ENCODE measurements around the gene NFE2L2.
"Not testable (repeated sequence)": the region's sequence is repeated elsewhere in the genome, so short reads cannot be mapped to it uniquely, and the experiment has no call there.

Gene NFE2L2

GRCh38 chr2:177221534-177221933, 43.0 kb downstream of the NFE2L2 start (continued):
- TF ChIP-seq TOX (CRISPR knock-in tag; IDR thresholded peaks at IDR 0.05; ENCODE audit: borderline replicate concordance): no peak
- no peak for TF ChIP-seq TCF4 (CRISPR knock-in tag; IDR thresholded peaks at IDR 0.05; ENCODE audit: borderline replicate concordance)
- no peak for TF ChIP-seq ZNF8 (CRISPR knock-in tag; IDR thresholded peaks at IDR 0.05)

GRCh38 chr2:177219787-177220186, 44.7 kb downstream of the NFE2L2 start:
- ATAC-seq: not testable (repeated sequence)

GRCh38 chr2:177217247-177217843, 47.2 kb downstream of the NFE2L2 start:
- no peak for ATAC-seq
- TF ChIP-seq ESRRG (CRISPR knock-in tag; IDR thresholded peaks at IDR 0.05) (no peak), POU6F1 (CRISPR knock-in tag; IDR thresholded peaks at IDR 0.05; ENCODE audit: borderline replicate concordance, low read depth) (no peak), ARNTL (CRISPR knock-in tag; IDR thresholded peaks at IDR 0.05; ENCODE audit: borderline replicate concordance, low read depth) (no peak)
- TF ChIP-seq, protein P1, sequence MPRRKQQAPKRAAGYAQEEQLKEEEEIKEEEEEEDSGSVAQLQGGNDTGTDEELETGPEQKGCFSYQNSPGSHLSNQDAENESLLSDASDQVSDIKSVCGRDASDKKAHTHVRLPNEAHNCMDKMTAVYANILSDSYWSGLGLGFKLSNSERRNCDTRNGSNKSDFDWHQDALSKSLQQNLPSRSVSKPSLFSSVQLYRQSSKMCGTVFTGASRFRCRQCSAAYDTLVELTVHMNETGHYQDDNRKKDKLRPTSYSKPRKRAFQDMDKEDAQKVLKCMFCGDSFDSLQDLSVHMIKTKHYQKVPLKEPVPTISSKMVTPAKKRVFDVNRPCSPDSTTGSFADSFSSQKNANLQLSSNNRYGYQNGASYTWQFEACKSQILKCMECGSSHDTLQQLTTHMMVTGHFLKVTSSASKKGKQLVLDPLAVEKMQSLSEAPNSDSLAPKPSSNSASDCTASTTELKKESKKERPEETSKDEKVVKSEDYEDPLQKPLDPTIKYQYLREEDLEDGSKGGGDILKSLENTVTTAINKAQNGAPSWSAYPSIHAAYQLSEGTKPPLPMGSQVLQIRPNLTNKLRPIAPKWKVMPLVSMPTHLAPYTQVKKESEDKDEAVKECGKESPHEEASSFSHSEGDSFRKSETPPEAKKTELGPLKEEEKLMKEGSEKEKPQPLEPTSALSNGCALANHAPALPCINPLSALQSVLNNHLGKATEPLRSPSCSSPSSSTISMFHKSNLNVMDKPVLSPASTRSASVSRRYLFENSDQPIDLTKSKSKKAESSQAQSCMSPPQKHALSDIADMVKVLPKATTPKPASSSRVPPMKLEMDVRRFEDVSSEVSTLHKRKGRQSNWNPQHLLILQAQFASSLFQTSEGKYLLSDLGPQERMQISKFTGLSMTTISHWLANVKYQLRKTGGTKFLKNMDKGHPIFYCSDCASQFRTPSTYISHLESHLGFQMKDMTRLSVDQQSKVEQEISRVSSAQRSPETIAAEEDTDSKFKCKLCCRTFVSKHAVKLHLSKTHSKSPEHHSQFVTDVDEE (CRISPR knock-in tag; IDR thresholded peaks at IDR 0.05): no peak
- TF ChIP-seq, protein P2, sequence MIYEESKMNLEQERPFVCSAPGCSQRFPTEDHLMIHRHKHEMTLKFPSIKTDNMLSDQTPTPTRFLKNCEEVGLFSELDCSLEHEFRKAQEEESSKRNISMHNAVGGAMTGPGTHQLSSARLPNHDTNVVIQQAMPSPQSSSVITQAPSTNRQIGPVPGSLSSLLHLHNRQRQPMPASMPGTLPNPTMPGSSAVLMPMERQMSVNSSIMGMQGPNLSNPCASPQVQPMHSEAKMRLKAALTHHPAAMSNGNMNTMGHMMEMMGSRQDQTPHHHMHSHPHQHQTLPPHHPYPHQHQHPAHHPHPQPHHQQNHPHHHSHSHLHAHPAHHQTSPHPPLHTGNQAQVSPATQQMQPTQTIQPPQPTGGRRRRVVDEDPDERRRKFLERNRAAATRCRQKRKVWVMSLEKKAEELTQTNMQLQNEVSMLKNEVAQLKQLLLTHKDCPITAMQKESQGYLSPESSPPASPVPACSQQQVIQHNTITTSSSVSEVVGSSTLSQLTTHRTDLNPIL (CRISPR knock-in tag; IDR thresholded peaks at IDR 0.05; ENCODE audit: low read depth): 0 out of 2 replicates have a peak, but pooled peaks have one; percentile 10

DNA sequence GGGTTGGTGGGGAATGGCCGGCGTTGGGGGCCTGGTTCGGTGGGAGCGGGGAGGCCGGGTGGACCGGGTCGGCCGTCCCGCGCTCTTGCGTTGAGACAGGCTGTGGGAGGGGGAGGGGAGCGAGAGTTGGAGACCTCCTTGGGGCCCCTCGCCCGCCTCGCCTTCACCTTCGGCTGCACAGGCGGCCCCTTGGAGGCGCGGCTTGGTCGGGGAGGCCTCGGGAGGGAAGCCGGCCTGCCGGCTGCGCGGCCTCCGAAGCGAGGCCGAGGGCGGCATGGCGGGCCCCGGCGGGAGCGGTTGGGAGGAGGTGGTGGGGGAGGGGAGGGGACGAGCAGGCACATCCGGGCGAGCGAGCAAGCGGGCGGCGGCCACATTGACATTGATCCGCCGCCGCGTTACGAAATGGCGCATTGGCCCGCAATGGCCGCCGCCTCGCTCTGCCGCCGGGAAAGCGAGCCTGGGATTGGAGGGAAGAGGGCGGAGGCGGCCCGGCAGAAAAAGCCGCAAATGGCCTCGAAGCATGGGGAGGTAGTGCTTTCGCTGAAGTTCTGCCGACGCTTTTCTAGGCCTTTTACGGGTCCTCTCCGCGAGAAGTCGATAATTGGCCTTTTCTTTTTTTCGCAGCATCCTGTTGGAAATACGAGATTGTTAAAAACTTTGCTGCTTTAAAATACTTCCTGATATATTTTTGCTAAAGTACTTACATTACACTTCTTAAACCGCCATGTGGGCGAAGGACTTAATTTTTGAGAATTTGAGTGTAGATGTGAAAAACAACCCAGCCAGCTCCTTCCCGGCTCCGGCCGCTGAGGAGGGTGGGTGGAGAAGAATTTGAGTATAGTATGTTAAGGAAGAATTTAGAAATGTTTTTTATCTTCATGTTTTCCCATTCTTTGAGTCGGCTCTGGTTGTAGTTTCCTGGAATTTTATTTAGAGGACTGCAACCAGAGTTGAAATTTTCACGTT, 51.4 kb downstream of the NFE2L2 start:
- TF ChIP-seq, protein P2 (CRISPR knock-in tag; IDR thresholded peaks at IDR 0.05; ENCODE audit: low read depth): 0 out of 2 replicates have a peak, but pooled peaks have one; percentile 34
- TF ChIP-seq ZC3H10 (CRISPR knock-in tag; IDR thresholded peaks at IDR 0.05) (0 out of 2 replicates have a peak, but pooled peaks have one; percentile 41), ZNF565 (CRISPR knock-in tag; conservative IDR thresholded peaks at IDR 0.05; ENCODE audit: low read depth) (no peak), ZNF70 (CRISPR knock-in tag; IDR thresholded peaks at IDR 0.05) (no peak), GLIS3 (CRISPR knock-in tag; IDR thresholded peaks at IDR 0.05) (0 out of 2 replicates have a peak, but pooled peaks have one; percentile 53), ESRRG (CRISPR knock-in tag; IDR thresholded peaks at IDR 0.05) (0 out of 2 replicates have a peak, but pooled peaks have one; percentile 43), TCF4 (CRISPR knock-in tag; IDR thresholded peaks at IDR 0.05; ENCODE audit: borderline replicate concordance) (peak; percentile 31; the same call in 1 of the 2 replicates)
- TF ChIP-seq, protein P1 (CRISPR knock-in tag; IDR thresholded peaks at IDR 0.05): peak; percentile 34; the same call in 1 of the 2 replicates
- TF ChIP-seq, protein P3, sequence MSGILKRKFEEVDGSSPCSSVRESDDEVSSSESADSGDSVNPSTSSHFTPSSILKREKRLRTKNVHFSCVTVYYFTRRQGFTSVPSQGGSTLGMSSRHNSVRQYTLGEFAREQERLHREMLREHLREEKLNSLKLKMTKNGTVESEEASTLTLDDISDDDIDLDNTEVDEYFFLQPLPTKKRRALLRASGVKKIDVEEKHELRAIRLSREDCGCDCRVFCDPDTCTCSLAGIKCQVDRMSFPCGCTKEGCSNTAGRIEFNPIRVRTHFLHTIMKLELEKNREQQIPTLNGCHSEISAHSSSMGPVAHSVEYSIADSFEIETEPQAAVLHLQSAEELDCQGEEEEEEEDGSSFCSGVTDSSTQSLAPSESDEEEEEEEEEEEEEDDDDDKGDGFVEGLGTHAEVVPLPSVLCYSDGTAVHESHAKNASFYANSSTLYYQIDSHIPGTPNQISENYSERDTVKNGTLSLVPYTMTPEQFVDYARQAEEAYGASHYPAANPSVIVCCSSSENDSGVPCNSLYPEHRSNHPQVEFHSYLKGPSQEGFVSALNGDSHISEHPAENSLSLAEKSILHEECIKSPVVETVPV (CRISPR knock-in tag; IDR thresholded peaks at IDR 0.05): 0 out of 2 replicates have a peak, but pooled peaks have one; percentile 33
- ATAC-seq: peak; percentile 81

Measured in SK-N-SH treated with all-trans-retinoic acid at 6 μM for 48 hours (cell line).